Measurements from ENCODE around the gene TNFAIP2.

- TF ChIP-seq CTCF (IDR thresholded peaks at IDR 0.05; ENCODE audit: low read depth, low read length, missing input control) (no peak), SP1 (IDR thresholded peaks at IDR 0.05) (no peak), GABPA (IDR thresholded peaks at IDR 0.05 in 1 of 2, conservative IDR thresholded peaks at IDR 0.05 in 1 of 2) (no peak), JUND (IDR thresholded peaks at IDR 0.05) (no peak), MAX (IDR thresholded peaks at IDR 0.05) (no peak), ATF3 (IDR thresholded peaks at IDR 0.05) (no peak), YY1 (IDR thresholded peaks at IDR 0.05) (no peak), REST (IDR thresholded peaks at IDR 0.05) (no peak), NR2F2 (IDR thresholded peaks at IDR 0.05) (no peak), TAF1 (conservative IDR thresholded peaks at IDR 0.05) (no peak), ZBTB33 (IDR thresholded peaks at IDR 0.05) (no peak), RAD21 (IDR thresholded peaks at IDR 0.05) (no peak), FOXA1 (IDR thresholded peaks at IDR 0.05) (no peak)
Measured at GRCh38 chr14:103118663-103119404, 4.4 kb upstream of the TNFAIP2 start.

Measured in liver (tissue), 3 donors.